SK-N-SH (cell line): Measurements from ENCODE around the gene PIR.

Source experiments
- EP300 ChIP-seq, 2 experiments: IDR thresholded peaks; 2 replicates each; pipeline versions ENCODE4 v1.4.0 to v1.6.1; 2012; ENCODE audit warnings: borderline replicate concordance in 1 of 2, low read depth in 1 of 2, low read length in 1 of 2
- IRF3 ChIP-seq: fragments of 150-350 bp; IDR thresholded peaks from 2 replicates; pipeline ENCODE4 v1.6.1; 2016; ENCODE audit warnings: mild to moderate bottlenecking, low read depth, low read length
- NFIC ChIP-seq: IDR thresholded peaks from 2 replicates; pipeline ENCODE4 v1.4.0; 2012; ENCODE audit warnings: borderline replicate concordance
- NRF1 ChIP-seq: IDR thresholded peaks from 2 replicates; pipeline ENCODE4 v1.6.1; 2012; ENCODE audit warnings: low read depth, mild to moderate bottlenecking, low read length
- RAD21 ChIP-seq: IDR thresholded peaks from 2 replicates; pipeline ENCODE4 v1.6.1; 2012; ENCODE audit warnings: mild to moderate bottlenecking, low read length
- RCOR1 ChIP-seq: fragments of 150-350 bp; IDR thresholded peaks from 2 replicates; pipeline ENCODE4 v1.6.1; 2017; ENCODE audit warnings: antibody characterized with exemption, low read length
- REST ChIP-seq: IDR thresholded peaks from 2 replicates; pipeline ENCODE4 v1.6.1; 2012; ENCODE audit warnings: mild to moderate bottlenecking, low read depth, low read length, moderate library complexity
- SIN3A ChIP-seq: IDR thresholded peaks from 2 replicates; pipeline ENCODE4 v1.6.1; 2012; ENCODE audit warnings: low read depth, mild to moderate bottlenecking, low read length, moderate library complexity, borderline replicate concordance
- SMC3 ChIP-seq: IDR thresholded peaks from 2 replicates; pipeline ENCODE4 v1.6.1; 2012; ENCODE audit warnings: low read depth, low read length, improper control_type of control experiment
- USF2 ChIP-seq: fragments of 150-350 bp; IDR thresholded peaks from 2 replicates; pipeline ENCODE4 v1.6.1; 2017; ENCODE audit warnings: antibody characterized with exemption, low read length, low read depth, borderline replicate concordance
- ZBTB33 ChIP-seq: IDR thresholded peaks from 2 replicates; pipeline ENCODE4 v1.4.0; 2012; ENCODE audit warnings: low read depth, borderline replicate concordance
- TF ChIP-seq, protein P1 (sequence below): IDR thresholded peaks from 2 replicates; pipeline ENCODE4; 2012
- TF ChIP-seq, protein P2 (sequence below): fragments of 200-600 bp; sonication (generic); IDR thresholded peaks from 2 replicates; pipeline ENCODE4 v1.6.1; 2017; ENCODE audit warnings: antibody characterized with exemption, mild to moderate bottlenecking, moderate library complexity
- TF ChIP-seq, protein P3 (sequence below): IDR thresholded peaks from 2 replicates; pipeline ENCODE4 v1.4.0; 2012; ENCODE audit warnings: low read depth

GRCh38 chrX:15523088-15523487 lies 30.0 kb upstream of the PIR start:
- TF ChIP-seq RCOR1 (no peak), USF2 (no peak), EP300 (IDR thresholded peaks at IDR 0.05; ENCODE audit: borderline replicate concordance in 1 of 2, low read depth in 1 of 2, low read length in 1 of 2) (no peak), SMC3 (no peak), REST (no peak), NRF1 (no peak), ZBTB33 (no peak), NFIC (no peak), RAD21 (no peak), SIN3A (no peak), IRF3 (no peak)
- TF ChIP-seq, protein P1, sequence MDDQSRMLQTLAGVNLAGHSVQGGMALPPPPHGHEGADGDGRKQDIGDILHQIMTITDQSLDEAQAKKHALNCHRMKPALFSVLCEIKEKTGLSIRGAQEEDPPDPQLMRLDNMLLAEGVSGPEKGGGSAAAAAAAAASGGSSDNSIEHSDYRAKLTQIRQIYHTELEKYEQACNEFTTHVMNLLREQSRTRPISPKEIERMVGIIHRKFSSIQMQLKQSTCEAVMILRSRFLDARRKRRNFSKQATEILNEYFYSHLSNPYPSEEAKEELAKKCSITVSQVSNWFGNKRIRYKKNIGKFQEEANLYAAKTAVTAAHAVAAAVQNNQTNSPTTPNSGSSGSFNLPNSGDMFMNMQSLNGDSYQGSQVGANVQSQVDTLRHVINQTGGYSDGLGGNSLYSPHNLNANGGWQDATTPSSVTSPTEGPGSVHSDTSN = no peak
- TF ChIP-seq, protein P2, sequence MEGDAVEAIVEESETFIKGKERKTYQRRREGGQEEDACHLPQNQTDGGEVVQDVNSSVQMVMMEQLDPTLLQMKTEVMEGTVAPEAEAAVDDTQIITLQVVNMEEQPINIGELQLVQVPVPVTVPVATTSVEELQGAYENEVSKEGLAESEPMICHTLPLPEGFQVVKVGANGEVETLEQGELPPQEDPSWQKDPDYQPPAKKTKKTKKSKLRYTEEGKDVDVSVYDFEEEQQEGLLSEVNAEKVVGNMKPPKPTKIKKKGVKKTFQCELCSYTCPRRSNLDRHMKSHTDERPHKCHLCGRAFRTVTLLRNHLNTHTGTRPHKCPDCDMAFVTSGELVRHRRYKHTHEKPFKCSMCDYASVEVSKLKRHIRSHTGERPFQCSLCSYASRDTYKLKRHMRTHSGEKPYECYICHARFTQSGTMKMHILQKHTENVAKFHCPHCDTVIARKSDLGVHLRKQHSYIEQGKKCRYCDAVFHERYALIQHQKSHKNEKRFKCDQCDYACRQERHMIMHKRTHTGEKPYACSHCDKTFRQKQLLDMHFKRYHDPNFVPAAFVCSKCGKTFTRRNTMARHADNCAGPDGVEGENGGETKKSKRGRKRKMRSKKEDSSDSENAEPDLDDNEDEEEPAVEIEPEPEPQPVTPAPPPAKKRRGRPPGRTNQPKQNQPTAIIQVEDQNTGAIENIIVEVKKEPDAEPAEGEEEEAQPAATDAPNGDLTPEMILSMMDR = no peak
- TF ChIP-seq, protein P3, sequence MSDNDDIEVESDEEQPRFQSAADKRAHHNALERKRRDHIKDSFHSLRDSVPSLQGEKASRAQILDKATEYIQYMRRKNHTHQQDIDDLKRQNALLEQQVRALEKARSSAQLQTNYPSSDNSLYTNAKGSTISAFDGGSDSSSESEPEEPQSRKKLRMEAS = no peak
